Suppressor macrophage treated with lipopolysaccharide for 1 hour (primary cell): ENCODE measurements around the gene ASCL1.

Experiments used
- DNase-seq, 3 donors: peaks; one replicate each; pipeline ENCODE4 v3.0.0-alpha.2; 2020 to 2022

Gene ASCL1

DNA sequence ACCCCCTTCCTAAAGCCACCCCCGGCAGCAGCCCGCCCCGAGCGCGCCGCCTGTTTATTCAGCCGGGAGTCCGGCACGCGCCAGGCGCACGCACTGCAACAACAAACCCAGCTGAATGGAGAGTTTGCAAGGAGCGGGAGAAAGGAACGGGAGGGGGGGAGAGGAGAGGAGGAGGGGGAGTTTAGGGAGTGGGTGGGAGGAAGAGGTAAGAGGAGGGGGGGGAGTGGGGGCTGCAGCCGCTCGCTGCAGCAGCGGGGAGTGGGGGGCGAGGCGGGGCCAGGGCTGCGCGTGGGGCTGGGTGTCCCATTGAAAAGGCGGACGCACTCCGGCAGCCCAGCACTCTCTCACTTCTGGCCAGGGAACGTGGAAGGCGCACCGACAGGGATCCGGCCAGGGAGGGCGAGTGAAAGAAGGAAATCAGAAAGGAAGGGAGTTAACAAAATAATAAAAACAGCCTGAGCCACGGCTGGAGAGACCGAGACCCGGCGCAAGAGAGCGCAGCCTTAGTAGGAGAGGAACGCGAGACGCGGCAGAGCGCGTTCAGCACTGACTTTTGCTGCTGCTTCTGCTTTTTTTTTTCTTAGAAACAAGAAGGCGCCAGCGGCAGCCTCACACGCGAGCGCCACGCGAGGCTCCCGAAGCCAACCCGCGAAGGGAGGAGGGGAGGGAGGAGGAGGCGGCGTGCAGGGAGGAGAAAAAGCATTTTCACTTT, at the start of gene ASCL1:
TSS of gene ASCL1 (plus strand) at position 336 of the 712 bp plus-strand sequence. CDS start 571 bp downstream, outside the sequence.
- peak in 2 of 3 donors; percentile 10 to 30 for DNase-seq

- no peak for DNase-seq
These were observed 49.6 kb upstream of the ASCL1 start for GRCh38 chr12:102907918-102908317.

DNA sequence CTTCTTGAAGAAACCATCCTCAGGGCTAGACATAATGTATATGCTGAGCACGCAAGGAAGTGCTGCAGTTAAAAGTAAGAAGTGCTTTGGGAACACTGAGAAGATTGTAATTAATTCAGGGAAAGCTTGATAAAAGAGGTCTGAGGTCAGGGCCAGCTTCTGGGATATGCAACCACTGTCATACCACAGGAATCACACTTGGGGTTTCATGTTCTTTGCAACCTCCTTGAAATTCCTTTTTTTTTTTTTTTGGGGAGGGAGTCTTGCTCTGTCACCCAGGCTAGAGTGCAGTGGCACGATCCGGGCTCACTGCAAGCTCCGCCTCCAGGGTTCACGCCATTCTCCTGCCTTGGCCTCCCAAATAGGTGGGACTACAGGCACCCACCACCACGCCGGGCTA, 47.3 kb upstream of the ASCL1 start:
- no peak for DNase-seq

GRCh38 chr12:102910792-102911191, 46.7 kb upstream of the ASCL1 start:
- DNase-seq, result no peak

- no peak for DNase-seq
These were observed 46.2 kb upstream of the ASCL1 start for GRCh38 chr12:102911320-102911719.

- no peak for DNase-seq
These were observed 45.2 kb upstream of the ASCL1 start for GRCh38 chr12:102912258-102912657.

GRCh38 chr12:102913453-102914226, 43.8 kb upstream of the ASCL1 start:
- DNase-seq, result no peak

- DNase-seq, result no peak
These were observed 41.0 kb upstream of the ASCL1 start for GRCh38 chr12:102916252-102917025.

DNA sequence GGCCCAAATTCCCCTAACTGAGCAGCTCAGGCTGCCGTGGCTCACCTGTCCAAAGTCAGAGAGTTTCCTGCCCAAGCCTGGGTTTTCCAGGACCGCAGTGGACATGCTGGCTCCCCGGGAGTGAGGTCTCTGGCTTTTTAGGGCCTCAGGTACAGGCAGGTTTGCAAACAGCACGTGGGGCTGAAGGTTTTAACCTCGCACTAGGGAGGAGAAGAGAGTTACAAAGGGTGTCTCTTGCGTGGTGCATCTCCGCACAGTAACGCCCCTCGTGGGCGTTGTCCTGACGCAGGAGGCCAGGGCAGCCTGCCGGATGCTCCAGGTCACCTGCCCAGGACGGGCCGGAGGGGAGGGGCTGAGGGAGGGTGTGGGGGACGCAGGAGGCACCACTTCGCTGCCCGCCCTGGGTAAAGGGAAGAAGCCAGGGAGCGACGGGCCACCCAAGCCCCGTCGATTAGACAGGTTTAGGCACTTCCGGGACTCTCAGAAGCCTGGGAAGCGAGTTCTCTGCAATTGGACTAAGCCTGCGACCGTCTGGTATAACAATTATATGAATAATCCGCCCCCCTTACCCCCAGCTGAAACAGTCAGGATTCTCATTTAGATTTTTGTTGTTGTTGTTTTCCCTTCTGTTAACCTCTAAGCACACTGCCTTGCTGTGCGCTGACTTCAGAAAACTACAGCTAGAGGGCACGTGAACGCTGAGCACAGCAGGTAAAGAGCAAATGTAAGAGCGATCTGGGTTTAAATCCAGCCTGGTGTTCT, 40.3 kb upstream of the ASCL1 start, which contains the start of gene PAH:
TSS of gene PAH (minus strand) at position 219 of the 762 bp plus-strand sequence. CDS start at position 105, 114 bp downstream.
- no peak for DNase-seq

DNA sequence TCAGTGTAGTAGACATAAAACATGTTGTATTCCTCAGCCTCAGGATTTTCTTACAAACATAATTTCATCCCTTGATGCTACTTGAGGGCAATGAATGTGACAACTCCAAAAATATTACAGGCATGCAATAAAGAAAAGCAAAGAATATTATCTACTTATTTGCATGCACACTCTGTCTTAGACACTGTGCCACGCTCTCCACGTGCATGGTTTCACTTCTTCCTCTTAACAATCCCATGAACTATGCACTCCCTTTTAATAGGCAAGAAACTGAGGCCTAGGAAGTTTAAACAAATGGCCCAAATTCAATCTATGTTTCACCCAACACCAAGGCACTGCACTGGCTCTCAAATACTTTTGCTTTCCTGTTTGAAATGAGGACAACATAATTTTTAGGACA, 38.6 kb upstream of the ASCL1 start:
- no peak for DNase-seq

- no peak for DNase-seq
These were observed 37.2 kb upstream of the ASCL1 start for GRCh38 chr12:102920271-102920670.

- DNase-seq, result no peak
These were observed 36.2 kb upstream of the ASCL1 start for GRCh38 chr12:102921240-102921639.

DNA sequence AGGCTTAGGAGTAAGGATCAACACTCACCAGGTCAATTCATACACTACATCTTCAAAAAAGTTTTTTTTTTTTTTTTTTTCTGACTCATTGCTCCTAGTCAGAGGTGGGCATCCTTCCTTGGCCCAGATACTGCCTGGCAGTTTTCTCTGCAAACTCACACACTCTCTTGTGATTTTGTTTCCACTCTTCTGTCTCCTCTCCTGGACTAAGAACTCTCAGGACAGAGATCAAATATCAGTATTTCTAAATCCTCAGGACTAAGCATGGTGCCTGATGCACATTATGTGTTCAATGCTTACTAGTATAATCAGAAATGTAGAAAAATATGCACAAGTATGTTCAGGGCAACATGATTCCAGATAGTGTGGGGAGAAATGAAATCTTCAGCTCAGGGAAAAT, 30.3 kb upstream of the ASCL1 start:
- DNase-seq, result no peak

DNA sequence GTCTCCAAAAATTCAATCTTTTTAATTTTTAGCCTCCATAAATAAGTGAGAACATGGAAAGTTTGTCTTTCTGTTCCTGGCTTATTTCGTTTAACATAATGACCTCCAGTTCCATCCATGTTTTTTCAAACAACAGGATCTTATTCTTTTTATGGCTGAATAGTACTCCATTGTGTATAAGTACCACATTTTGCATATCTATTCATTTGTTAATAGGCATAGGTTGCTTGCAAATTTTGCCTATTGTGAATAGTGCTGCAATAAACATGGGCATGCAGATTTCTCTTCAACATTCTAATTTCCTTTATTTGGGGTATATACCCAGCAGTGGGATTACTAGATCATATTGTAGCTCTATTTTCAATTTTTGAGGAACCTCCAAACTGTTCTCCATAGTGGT, 24.3 kb upstream of the ASCL1 start:
- DNase-seq, result no peak

- DNase-seq, result no peak
These were observed 18.4 kb upstream of the ASCL1 start for GRCh38 chr12:102939059-102939458.

- DNase-seq, result no peak
These were observed 17.7 kb upstream of the ASCL1 start for GRCh38 chr12:102939670-102940222.

- no peak for DNase-seq
These were observed 11.4 kb upstream of the ASCL1 start for GRCh38 chr12:102946042-102946441.

DNA sequence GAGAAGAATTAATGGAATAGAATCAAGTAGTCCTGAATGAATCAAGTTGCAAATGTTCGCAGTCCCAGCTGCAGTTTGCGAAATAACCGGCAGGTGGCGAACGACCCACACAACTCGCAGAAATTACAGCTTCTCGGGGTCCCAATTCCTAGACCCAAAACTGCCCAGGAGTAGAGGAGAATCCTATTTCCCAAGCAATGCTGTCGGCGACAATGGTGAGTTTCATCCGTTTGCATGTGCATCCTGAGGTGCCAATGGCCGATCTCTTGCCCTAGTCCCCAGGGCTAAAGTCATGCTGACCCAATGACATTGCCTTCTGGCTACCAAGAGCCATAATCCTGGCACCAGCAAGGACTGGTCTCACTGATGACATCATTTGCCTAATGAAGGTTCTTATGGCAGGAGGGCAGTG, 8.5 kb upstream of the ASCL1 start:
- DNase-seq, result peak; percentile 21 to 52 (median 42)

DNA sequence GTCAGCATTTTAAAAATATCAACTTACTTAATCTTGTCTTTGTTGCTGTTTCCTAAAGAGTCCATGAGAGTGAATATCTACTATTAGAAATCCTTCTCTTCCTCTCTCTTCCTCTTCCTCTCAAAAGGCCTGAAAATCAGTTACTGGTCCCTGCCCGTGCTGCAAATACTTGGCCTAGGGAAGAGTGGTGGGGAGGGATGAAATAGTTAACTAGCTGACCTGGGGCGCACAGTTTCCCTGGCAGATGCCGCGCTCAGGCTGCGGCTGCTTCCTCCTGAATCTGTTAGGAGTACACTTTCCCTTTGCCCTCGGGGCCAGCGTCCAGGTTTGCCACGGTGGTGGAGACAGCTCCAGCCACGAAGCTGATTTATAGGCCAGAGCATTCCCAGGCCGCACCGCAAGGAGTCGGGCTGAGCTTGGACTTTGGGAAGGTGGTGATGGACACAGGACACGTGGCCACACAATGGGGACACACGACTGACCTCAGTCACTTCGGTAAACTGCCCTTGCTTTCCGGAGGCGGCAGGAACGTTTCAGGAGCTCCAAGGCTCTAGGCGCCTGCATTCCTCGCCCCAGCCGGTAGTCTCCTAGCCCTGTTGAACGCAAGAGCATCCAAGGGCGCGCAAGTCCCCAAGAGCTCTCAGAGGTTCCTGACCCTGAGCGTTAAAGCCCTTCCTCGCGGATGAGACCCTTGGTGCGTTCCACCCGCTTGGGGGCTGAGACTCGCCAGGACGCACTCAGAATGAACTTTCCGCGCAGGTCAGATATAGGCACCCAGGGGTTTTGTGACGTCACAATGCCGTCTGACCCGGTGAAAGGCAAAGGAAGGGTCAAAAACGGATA, 7.1 kb upstream of the ASCL1 start:
- no peak for DNase-seq

- DNase-seq, result no peak
These were observed 6.4 kb upstream of the ASCL1 start for GRCh38 chr12:102950950-102951619.

GRCh38 chr12:102951841-102952240, 5.6 kb upstream of the ASCL1 start:
- DNase-seq, result no peak
